SU-DHL-6 (cell line): ENCODE results near the gene CHST13.

Experiments used
- CTCF ChIP-seq: fragments of 200-600 bp; sonication (generic); IDR thresholded peaks from one replicate; pipeline ENCODE4 v1.5.1; 2017; ENCODE audit warnings: antibody characterized with exemption, mild to moderate bottlenecking, low read length, moderate library complexity; ENCODE audit not compliant: insufficient read depth, poor library complexity, severe bottlenecking
- EZH2phosphoT487 ChIP-seq: fragments of 200-600 bp; sonication (generic), shearing (Covaris generic); conservative IDR thresholded peaks from 2 replicates; pipeline ENCODE4 v1.6.1; 2018; ENCODE audit warnings: mild to moderate bottlenecking, antibody characterized with exemption, low read length, moderate library complexity, mixed read lengths

DNA sequence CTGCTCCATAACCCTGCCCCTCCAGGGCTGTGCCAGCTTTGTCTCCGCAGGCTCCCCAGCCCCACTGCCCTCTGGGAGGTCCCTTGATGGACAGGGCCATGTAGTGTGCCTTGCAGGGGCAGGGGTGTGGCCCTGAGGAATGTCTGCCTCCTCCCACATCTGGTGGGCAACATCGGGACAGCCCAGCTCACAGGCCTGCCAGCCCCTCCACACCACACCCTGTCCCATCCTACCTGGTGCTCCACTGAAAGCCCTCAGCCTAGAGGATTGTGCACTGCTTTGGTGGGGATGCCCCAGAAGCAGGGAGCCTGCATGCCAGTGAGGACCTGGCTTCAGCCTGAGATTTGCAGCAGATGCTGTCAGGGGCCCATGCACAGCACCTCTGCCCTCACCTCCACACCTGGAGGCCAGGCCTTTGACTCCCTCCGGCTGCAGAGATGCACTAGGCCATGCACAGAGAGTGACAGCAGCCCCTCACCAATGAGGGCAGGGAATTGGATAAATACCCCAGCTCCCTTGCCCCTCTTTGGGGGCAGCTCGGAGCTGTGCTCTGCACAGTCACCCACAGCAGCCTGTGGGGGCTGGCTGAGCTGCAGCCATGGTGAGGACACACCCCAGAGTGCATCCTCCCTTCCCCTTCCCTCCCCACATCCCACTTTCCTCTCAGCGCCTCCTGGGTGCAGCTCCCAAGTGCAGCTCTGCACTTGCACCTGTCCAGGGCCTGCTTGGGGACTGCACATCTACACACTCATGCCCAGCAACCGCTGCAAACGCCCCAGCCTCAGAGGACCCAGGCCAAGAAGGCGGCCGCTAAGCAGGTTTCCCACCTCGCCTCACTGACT is 32.1 kb downstream of the CHST13 start:
- no peak for TF ChIP-seq CTCF
- no peak for TF ChIP-seq EZH2phosphoT487
